Germinal center (tissue), 1 donor: ENCODE results near the gene SSH3.

ENCODE experiments used
- DNase-seq: peaks from one replicate; pipeline ENCODE4 v3.0.0; 2012; ENCODE audit warnings: mixed read lengths, low spot score

SSH3 gene

GRCh38 chr11:67280341-67280787, 23.0 kb upstream of the SSH3 start:
- no peak for DNase-seq

- DNase-seq: no peak
Measured at GRCh38 chr11:67280788-67281551, 22.4 kb upstream of the SSH3 start.

GRCh38 chr11:67281552-67282150, 21.7 kb upstream of the SSH3 start:
- DNase-seq: no peak

DNA sequence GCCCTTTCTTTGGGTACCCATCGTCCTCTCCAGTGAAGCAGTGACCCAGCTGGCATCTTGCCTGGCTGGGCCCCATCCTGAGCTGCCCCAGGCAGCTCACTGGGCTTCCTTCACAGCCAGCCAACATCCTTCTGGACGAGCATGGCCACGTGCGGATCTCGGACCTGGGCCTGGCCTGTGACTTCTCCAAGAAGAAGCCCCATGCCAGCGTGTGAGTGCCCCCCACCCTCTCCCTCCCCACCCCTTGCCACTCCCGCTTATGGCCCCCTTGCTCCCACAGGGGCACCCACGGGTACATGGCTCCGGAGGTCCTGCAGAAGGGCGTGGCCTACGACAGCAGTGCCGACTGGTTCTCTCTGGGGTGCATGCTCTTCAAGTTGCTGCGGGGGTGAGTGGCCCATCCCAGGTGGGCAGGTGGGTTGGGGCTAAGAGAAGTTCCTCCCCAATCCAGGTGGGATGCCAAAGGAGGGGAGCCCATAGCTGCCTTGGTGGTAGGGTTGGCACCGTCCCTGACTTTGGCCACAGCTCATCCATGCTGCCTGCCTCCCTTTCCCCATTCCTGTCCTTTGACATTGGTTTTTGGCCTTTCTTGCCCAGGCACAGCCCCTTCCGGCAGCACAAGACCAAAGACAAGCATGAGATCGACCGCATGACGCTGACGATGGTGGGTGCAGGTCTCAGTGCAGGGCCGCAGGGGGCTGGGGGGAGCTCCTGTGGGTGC, 21.0 kb upstream of the SSH3 start:
- no peak for DNase-seq

- DNase-seq: no peak
Measured at GRCh38 chr11:67282876-67283371, 20.4 kb upstream of the SSH3 start.

GRCh38 chr11:67283481-67283963, 19.8 kb upstream of the SSH3 start:
- no peak for DNase-seq

GRCh38 chr11:67284811-67285540, 18.4 kb upstream of the SSH3 start:
- no peak for DNase-seq

DNA sequence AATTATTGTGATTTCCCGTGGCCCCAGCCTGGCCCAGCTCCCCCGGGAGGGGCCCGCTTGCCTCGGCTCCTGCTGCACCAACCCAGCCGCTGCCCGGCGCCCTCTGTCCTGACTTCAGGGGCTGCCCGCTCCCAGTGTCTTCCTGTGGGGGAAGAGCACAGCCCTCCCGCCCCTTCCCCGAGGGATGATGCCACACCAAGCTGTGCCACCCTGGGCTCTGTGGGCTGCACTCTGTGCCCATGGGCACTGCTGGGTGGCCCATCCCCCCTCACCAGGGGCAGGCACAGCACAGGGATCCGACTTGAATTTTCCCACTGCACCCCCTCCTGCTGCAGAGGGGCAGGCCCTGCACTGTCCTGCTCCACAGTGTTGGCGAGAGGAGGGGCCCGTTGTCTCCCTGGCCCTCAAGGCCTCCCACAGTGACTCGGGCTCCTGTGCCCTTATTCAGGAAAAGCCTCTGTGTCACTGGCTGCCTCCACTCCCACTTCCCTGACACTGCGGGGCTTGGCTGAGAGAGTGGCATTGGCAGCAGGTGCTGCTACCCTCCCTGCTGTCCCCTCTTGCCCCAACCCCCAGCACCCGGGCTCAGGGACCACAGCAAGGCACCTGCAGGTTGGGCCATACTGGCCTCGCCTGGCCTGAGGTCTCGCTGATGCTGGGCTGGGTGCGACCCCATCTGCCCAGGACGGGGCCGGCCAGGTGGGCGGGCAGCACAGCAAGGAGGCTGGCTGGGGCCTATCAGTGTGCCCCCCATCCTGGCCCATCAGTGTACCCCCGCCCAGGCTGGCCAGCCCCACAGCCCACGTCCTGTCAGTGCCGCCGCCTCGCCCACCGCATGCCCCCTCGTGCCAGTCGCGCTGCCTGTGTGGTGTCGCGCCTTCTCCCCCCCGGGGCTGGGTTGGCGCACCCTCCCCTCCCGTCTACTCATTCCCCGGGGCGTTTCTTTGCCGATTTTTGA, 17.5 kb upstream of the SSH3 start:
- no peak for DNase-seq

DNA sequence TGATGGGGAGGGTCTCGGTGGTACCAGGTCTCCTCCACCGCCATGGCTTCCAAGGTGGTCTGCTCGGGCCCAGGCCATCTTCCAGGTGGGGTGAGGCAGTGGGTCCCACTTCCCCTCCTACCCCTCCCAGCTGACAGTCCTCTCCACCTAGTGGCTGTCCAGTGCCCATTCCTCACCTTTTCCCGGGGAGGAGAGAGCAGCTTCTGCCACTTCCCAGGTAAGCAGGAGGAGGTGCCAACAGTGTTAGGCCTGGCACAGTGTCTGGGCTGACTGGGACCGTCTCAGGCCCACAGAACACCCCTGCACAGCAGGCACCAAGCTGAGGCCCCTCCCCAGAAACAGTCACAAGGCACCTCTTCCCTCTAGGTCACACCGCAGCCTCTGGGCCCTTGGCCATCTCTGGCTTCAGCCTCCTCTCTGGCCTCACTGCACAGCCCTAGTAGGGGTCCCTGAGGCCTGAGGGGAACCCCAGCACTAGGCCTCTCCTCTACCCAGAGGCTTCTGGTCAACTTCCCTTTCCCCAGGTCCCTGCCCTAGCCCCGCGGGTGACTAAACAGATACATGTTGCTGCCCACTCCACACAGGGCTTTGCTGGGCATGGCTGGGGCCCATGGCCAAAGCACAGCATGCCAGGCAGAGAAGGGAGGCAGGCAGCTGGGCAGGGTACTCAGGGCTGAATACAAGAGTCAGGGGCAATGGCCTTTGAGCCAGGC, 16.6 kb upstream of the SSH3 start:
- DNase-seq: no peak

DNA sequence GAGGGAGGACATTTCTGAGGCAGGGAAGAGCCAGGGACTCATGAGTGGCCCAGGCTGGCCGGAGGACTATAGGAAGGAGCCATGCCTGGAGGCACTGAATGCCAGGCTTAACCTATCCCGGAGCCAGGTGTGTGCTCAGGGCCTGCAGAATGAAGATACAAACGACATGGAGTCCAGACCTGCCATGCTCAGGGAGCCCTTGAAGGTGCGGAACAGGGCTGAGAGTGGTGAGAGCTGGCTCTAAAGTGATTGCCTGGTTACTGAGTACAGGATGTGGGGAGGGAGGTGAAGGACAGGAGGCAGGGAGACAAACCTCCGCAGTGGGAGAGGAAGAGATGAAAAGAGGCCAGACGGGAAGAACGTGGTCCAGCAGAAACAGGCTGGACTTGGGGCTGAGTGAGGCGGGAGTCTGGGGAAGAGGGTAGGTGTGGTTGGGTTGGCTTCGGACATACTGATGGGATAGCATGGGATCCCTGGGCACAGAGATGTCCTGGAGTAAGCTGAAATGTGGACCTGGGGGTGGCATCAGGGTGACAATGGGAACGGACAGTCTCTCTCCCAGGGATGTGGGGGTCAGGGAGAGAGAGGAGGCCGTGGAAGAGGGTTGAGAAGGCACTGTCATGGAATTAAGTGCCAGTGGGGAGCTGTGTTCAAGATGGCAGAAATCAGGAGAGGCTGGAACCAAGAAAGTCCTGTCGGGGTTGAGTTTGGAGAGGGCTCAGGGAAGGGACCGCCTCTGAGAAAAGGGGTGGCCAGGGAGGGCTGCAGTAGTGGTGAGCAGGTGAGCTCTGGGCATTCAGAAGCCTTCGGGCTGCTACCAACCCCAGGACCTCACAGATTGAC, 15.8 kb upstream of the SSH3 start:
- no peak for DNase-seq

DNA sequence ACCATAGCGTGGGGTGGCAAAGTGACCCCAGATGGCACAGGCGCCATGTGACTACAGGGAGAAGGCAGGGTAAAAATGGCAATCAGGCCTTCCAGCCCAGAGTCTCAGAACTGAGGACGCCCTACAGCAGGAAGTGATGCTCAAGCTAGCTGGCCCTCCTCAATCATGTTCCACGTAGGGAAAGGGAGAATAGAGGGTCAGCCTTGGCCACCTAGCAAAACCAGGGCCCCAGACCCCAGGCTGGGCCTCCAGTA, 15.2 kb upstream of the SSH3 start:
- no peak for DNase-seq

GRCh38 chr11:67288452-67289225, 14.7 kb upstream of the SSH3 start:
- DNase-seq: peak; percentile 90

DNA sequence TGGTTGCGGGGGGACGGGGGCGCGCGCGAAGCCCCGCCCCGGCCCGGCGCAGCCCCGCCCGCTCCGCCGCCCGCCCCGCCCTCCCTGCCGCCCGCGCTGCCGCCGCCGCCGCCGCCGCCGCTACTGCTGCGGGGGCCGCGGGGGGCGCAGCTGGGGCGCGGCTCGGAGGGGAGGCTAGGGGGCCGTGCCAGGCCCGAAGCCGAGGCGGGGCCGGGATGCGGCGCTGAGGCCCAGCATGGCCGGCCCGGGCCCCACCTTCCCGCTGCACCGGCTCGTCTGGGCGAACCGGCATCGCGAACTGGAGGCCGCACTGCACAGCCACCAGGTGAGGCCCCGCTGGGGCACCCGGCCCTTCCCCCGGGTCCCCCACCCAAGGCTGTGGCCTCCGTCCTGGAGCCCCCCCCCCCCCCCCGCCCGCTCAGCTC, 14.1 kb upstream of the SSH3 start, which contains the start of gene ANKRD13D:
Gene ANKRD13D, plus strand, starts transcription at position 78 of the 425 bp plus-strand sequence. Its CDS starts 158 bp downstream, at position 236.
- DNase-seq: no peak

DNA sequence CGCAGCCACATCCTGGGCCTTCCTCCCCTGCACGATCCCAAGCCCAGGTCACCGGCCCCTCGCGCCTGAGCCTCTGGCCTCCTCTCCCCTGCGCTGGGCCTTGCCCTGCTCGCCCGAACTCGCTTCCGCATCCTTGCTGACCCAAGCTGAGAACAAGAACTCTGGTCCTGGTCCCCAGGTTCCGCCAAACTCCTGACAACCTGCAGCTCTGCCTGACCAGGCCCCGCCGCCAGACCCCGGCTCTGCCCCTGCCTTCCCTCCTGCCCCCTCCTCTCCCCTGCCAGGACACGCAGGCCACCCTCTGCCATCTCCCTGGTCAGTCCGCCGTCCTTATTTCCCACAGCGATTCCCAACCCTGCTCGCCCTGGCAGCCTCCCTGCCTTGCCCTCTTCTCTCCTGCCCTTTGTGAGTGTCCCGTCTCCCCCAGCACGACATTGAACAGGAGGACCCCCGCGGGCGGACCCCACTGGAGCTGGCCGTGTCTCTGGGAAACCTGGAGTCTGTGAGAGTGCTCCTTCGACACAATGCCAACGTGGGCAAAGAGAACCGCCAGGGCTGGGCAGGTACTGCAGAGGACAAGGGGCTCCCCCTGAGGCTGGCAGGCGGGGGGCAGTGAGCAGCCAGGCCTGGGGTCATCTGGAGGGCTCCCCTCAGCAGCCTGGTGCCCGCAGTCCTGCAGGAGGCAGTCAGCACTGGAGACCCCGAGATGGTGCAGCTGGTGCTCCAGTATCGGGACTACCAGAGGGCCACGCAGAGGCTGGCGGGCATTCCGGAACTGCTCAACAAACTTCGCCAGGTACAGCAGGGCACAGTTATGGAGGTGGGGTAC, 13.5 kb upstream of the SSH3 start:
- no peak for DNase-seq

DNA sequence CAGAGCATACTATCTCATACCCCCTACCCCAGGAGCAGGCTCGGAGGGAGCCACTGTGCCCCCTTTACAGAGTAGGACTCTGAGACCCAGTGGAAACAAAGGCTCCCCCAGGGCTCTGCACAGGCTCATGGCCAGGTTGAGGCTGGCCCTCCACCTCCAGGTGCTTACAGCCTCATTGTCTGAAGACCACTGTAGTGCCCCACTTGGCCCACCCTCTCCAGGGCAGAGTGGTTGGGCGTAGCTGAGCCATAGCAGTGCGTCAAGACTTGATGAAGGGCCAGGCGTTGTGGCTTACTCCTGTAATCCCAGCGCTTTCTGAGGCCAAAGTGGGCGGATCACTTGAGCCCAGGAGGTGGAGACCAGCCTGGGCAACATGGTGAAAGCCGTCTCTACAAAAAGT, 12.5 kb upstream of the SSH3 start:
- DNase-seq: no peak

- DNase-seq: no peak
Measured at GRCh38 chr11:67291481-67292381, 11.6 kb upstream of the SSH3 start.

GRCh38 chr11:67292671-67293070, 10.7 kb upstream of the SSH3 start:
- no peak for DNase-seq
